Mesendoderm (in vitro differentiated cells): Measurements from ENCODE around the gene ACAP3.
A peak's percentile ranks its signal among the peaks of the same experiment; 100 is the strongest.

ENCODE experiments used
- DNase-seq: peaks from one replicate; pipeline ENCODE4 v3.0.0; 2013
- H2AK5ac ChIP-seq: 2 replicates; pipeline ENCODE4 v1.6.1; 2013; ENCODE audit warnings: low read length, inconsistent platforms
- H2BK120ac ChIP-seq: 2 replicates; pipeline ENCODE4 v1.6.1; 2013; ENCODE audit warnings: low read depth, mild to moderate bottlenecking, low read length, moderate library complexity, mixed read lengths
- H2BK15ac ChIP-seq: replicated peaks from 2 replicates; pipeline ENCODE4 v1.6.1; 2013; ENCODE audit warnings: low read depth, mild to moderate bottlenecking, moderate library complexity
- H2BK5ac ChIP-seq: 2 replicates; pipeline ENCODE4 v1.6.1; 2013; ENCODE audit warnings: low read length, inconsistent platforms
- H3K18ac ChIP-seq: 2 replicates; pipeline ENCODE4 v1.6.1; 2013; ENCODE audit warnings: mild to moderate bottlenecking, low read length, mixed read lengths
- H3K23ac ChIP-seq: one replicate; pipeline ENCODE4 v1.6.1; 2013; ENCODE audit warnings: low read length
- H3K27ac ChIP-seq: 2 replicates; pipeline ENCODE4 v1.5.1; 2013; ENCODE audit warnings: low read depth, mild to moderate bottlenecking, inconsistent platforms, low read length, moderate library complexity
- H3K27me3 ChIP-seq: 2 replicates; pipeline ENCODE4 v1.6.1; 2013; ENCODE audit warnings: low read length, control low read depth, mild to moderate bottlenecking, inconsistent platforms; ENCODE audit not compliant: insufficient read depth, poor library complexity
- H3K36me3 ChIP-seq: 2 replicates; pipeline ENCODE4 v1.6.1; 2013; ENCODE audit warnings: low read length, inconsistent platforms; ENCODE audit not compliant: control insufficient read depth, insufficient read depth
- H3K4ac ChIP-seq: one replicate; pipeline ENCODE4 v1.6.1; 2013; ENCODE audit warnings: low read depth, mild to moderate bottlenecking, low read length, moderate library complexity
- H3K4me1 ChIP-seq: 2 replicates; pipeline ENCODE4 v1.6.1; 2013; ENCODE audit warnings: low read depth, low read length, inconsistent platforms; ENCODE audit not compliant: control insufficient read depth
- H3K4me2 ChIP-seq: 2 replicates; pipeline ENCODE4 v1.6.1; 2013; ENCODE audit warnings: low read length
- H3K4me3 ChIP-seq: 2 replicates; pipeline ENCODE4 v1.5.1; 2013; ENCODE audit warnings: mild to moderate bottlenecking, low read length
- H3K56ac ChIP-seq: one replicate; pipeline ENCODE4 v1.6.1; 2013; ENCODE audit warnings: low read length
- H3K79me1 ChIP-seq: 2 replicates; pipeline ENCODE4 v1.6.1; 2013; ENCODE audit warnings: low read length, inconsistent platforms
- H3K79me2 ChIP-seq: 2 replicates; pipeline ENCODE4 v1.6.1; 2013; ENCODE audit warnings: mild to moderate bottlenecking, low read length; ENCODE audit not compliant: control insufficient read depth, insufficient read depth
- H3K9ac ChIP-seq: 2 replicates; pipeline ENCODE4 v1.6.1; 2013; ENCODE audit warnings: low read length, inconsistent platforms
- H4K5ac ChIP-seq: one replicate; pipeline ENCODE4 v1.6.1; 2013; ENCODE audit warnings: low read length
- H4K8ac ChIP-seq: one replicate; pipeline ENCODE4 v1.6.1; 2013; ENCODE audit warnings: low read depth, mild to moderate bottlenecking, control low read depth, low read length, moderate library complexity
- WGBS: extraction: QIAGEN DNeasy Blood & Tissue Kit; methylation state at CpG from one replicate; pipeline ENCODE4 v1.1.7; 2013; ENCODE audit warnings: low lambda C conversion rate, missing lambda C conversion rate; ENCODE audit not compliant: insufficient coverage; ENCODE audit errors: extremely low coverage; 5-methylcytosine and 5-hydroxymethylcytosine counted together

Gene ACAP3

GRCh38 chr1:1268284-1268682, 39.4 kb downstream of the ACAP3 start:
- Histone ChIP-seq H4K5ac (no peak overlapping the region), H3K36me3 (peaks cover 1% of the 10 kb centered on the region), H2BK15ac (no peak overlapping the region), H3K4me3 (no peak overlapping the region), H2AK5ac (no peak overlapping the region), H3K9ac (no peak overlapping the region), H3K18ac (no peak overlapping the region), H3K4me2 (no peak overlapping the region), H3K4me1 (peaks cover 5% of the 10 kb centered on the region), H3K27me3 (no peaks in the 10 kb centered on the region), H3K56ac (no peak overlapping the region), H3K79me1 (peaks cover 36% of the 10 kb centered on the region), H3K27ac (no peak overlapping the region), H2BK5ac (no peak overlapping the region), H3K23ac (no peak overlapping the region), H3K4ac (no peak overlapping the region), H3K79me2 (peaks cover 40% of the 10 kb centered on the region), H4K8ac (no peak overlapping the region), H2BK120ac (no peak overlapping the region)
- no CpG with 5 or more reads among the region's 13 CpGs for WGBS
- no peak for DNase-seq

DNA sequence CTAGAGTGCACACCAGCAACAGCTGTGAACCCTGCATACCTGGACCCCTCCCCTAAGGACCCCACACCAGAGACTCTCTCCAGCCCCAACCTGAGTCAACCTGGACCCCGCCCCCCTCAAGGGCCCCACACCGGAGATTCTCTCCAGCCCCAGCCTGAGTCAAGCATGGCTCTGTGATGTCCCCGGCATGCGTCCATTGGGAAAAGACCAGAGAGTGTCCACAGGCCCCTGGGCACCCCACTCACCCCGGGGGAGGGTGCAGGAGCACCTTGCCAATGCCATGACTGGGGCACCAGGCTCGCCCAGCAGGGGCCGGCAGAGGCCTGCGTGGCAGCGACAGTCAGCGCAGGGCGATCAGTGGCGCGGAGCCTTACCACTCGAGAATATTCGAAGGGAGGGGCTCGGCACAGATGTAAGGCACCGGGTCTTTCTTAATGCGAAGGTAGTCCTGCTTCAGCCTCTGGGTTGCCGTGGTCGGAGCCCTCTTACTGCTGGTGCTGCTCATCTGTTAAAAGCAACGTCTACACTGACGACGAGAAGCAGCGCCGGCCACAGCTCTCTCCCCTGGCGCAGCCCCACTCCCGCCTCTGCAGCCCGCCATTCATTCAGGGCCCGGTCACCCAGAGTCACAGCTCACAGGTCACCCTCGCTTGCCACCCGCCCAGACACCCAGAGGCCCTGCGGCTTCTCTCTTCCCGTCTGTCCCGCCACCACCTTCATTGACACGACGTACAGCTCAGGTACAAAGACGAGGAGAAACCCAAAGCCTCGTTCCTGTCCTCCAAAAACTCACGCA, 40.0 kb downstream of the ACAP3 start:
- no CpG with 5 or more reads among the region's 39 CpGs for WGBS
- no peak for DNase-seq
- Histone ChIP-seq H3K27ac (no peak overlapping the region), H3K4me1 (peaks cover 5% of the 10 kb centered on the region), H2BK5ac (no peak overlapping the region), H3K36me3 (peaks cover 4% of the 10 kb centered on the region), H4K8ac (no peak overlapping the region), H4K5ac (no peak overlapping the region), H2AK5ac (no peak overlapping the region), H3K4ac (no peak overlapping the region), H3K79me1 (peaks cover 33% of the 10 kb centered on the region), H3K23ac (no peak overlapping the region), H3K9ac (no peak overlapping the region), H3K18ac (no peak overlapping the region), H3K27me3 (no peaks in the 10 kb centered on the region), H3K79me2 (peaks cover 34% of the 10 kb centered on the region), H3K4me2 (no peak overlapping the region), H2BK15ac (no peak overlapping the region), H2BK120ac (no peak overlapping the region), H3K4me3 (no peak overlapping the region), H3K56ac (no peak overlapping the region)

DNA sequence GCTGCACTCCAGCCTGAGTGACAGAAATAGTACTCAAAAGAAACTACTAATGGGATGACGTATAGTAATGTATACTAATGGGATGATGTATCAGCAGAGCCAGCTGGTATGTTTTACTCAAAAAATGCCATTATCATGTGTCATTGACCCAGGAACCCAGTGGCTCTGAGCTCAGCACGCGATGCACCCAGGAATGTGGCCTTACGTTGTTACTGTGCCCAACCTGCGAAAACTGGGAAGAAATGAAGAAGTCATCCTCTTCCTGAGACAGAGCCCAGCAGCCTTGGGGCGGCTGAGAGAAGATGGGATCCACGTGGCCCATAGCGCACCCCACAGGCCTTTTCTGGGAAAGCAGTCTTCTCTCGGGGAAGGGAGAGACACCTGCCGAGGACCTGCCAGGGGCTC, 42.9 kb downstream of the ACAP3 start:
- H3K4ac ChIP-seq, result no peak overlapping the region
- no peak overlapping the region for H3K56ac ChIP-seq
- no peak overlapping the region for H3K9ac ChIP-seq
- H3K27me3 ChIP-seq, result no peaks in the 10 kb centered on the region
- H3K18ac ChIP-seq, result no peak overlapping the region
- no peak overlapping the region for H3K4me2 ChIP-seq
- no peak overlapping the region for H4K8ac ChIP-seq
- H3K36me3 ChIP-seq, result peaks cover 12% of the 10 kb centered on the region
- DNase-seq, result peak; percentile 65
- no peaks in the 10 kb centered on the region for H3K4me1 ChIP-seq
- H3K23ac ChIP-seq, result no peak overlapping the region
- no peak overlapping the region for H3K4me3 ChIP-seq
- H3K79me2 ChIP-seq, result peaks cover 8% of the 10 kb centered on the region
- H3K27ac ChIP-seq, result no peak overlapping the region
- H2BK5ac ChIP-seq, result no peak overlapping the region
- no peak overlapping the region for H2AK5ac ChIP-seq
- H2BK15ac ChIP-seq, result no peak overlapping the region
- peaks cover 12% of the 10 kb centered on the region for H3K79me1 ChIP-seq
- H4K5ac ChIP-seq, result no peak overlapping the region
- WGBS, result no CpG with 5 or more reads among the region's 10 CpGs
- H2BK120ac ChIP-seq, result no peak overlapping the region

GRCh38 chr1:1264026-1264425, 43.7 kb downstream of the ACAP3 start:
- DNase-seq, result no peak
- no peak overlapping the region for H2BK5ac ChIP-seq
- H3K4me1 ChIP-seq, result no peaks in the 10 kb centered on the region
- H4K8ac ChIP-seq, result no peak overlapping the region
- no peak overlapping the region for H2AK5ac ChIP-seq
- no peaks in the 10 kb centered on the region for H3K27me3 ChIP-seq
- H3K18ac ChIP-seq, result no peak overlapping the region
- H3K79me2 ChIP-seq, result peaks cover 4% of the 10 kb centered on the region
- no peak overlapping the region for H2BK120ac ChIP-seq
- H3K23ac ChIP-seq, result no peak overlapping the region
- H3K4ac ChIP-seq, result no peak overlapping the region
- H3K56ac ChIP-seq, result no peak overlapping the region
- H3K4me3 ChIP-seq, result no peak overlapping the region
- no peak overlapping the region for H3K4me2 ChIP-seq
- H3K79me1 ChIP-seq, result peaks cover 11% of the 10 kb centered on the region
- H2BK15ac ChIP-seq, result no peak overlapping the region
- no peak overlapping the region for H3K9ac ChIP-seq
- no CpG with 5 or more reads among the region's 9 CpGs for WGBS
- H3K27ac ChIP-seq, result no peak overlapping the region
- H3K36me3 ChIP-seq, result peaks cover 14% of the 10 kb centered on the region
- H4K5ac ChIP-seq, result no peak overlapping the region

GRCh38 chr1:1262758-1263157, 45.0 kb downstream of the ACAP3 start:
- H3K27me3 ChIP-seq, result no peaks in the 10 kb centered on the region
- H3K4me3 ChIP-seq, result no peak overlapping the region
- DNase-seq, result no peak
- no peak overlapping the region for H2AK5ac ChIP-seq
- H3K4me1 ChIP-seq, result no peaks in the 10 kb centered on the region
- H3K18ac ChIP-seq, result no peak overlapping the region
- H2BK15ac ChIP-seq, result no peak overlapping the region
- no peak overlapping the region for H4K5ac ChIP-seq
- no peak overlapping the region for H3K4me2 ChIP-seq
- WGBS, result no CpG with 5 or more reads among the region's 8 CpGs
- H3K23ac ChIP-seq, result no peak overlapping the region
- no peak overlapping the region for H3K56ac ChIP-seq
- no peaks in the 10 kb centered on the region for H3K79me2 ChIP-seq
- H3K4ac ChIP-seq, result no peak overlapping the region
- no peak overlapping the region for H3K27ac ChIP-seq
- no peak overlapping the region for H2BK120ac ChIP-seq
- H3K36me3 ChIP-seq, result peaks cover 14% of the 10 kb centered on the region
- H3K9ac ChIP-seq, result no peak overlapping the region
- H3K79me1 ChIP-seq, result peaks cover 9% of the 10 kb centered on the region
- H4K8ac ChIP-seq, result no peak overlapping the region
- no peak overlapping the region for H2BK5ac ChIP-seq

- H4K8ac ChIP-seq, result no peak overlapping the region
- no peaks in the 10 kb centered on the region for H3K79me2 ChIP-seq
- H3K23ac ChIP-seq, result no peak overlapping the region
- H3K4me2 ChIP-seq, result no peak overlapping the region
- no peaks in the 10 kb centered on the region for H3K4me1 ChIP-seq
- H3K56ac ChIP-seq, result no peak overlapping the region
- H2BK120ac ChIP-seq, result no peak overlapping the region
- no CpG with 5 or more reads among the region's 17 CpGs for WGBS
- peaks cover 14% of the 10 kb centered on the region for H3K36me3 ChIP-seq
- no peak overlapping the region for H2BK15ac ChIP-seq
- no peak overlapping the region for H3K27ac ChIP-seq
- H3K18ac ChIP-seq, result no peak overlapping the region
- no peak overlapping the region for H3K9ac ChIP-seq
- no peak overlapping the region for H3K4me3 ChIP-seq
- H3K79me1 ChIP-seq, result peaks cover 10% of the 10 kb centered on the region
- DNase-seq, result no peak
- no peaks in the 10 kb centered on the region for H3K27me3 ChIP-seq
- no peak overlapping the region for H2BK5ac ChIP-seq
- H3K4ac ChIP-seq, result no peak overlapping the region
- H4K5ac ChIP-seq, result no peak overlapping the region
- no peak overlapping the region for H2AK5ac ChIP-seq
Measured at GRCh38 chr1:1262071-1262470, 45.7 kb downstream of the ACAP3 start.
